NCI-H524 (cell line): Measurements from ENCODE around the gene LCTL.
"Not testable (repeated sequence)": the region's sequence is repeated elsewhere in the genome, so short reads cannot be mapped to it uniquely, and the experiment has no call there.

Experiments
- DNase-seq, 2 experiments: peaks; one replicate each; lab custom pipeline; 2025; lab: John Stamatoyannopoulos, UW

Gene LCTL

GRCh38 chr15:66503041-66503648, 62.7 kb downstream of the LCTL start:
- DNase-seq = not testable (repeated sequence)

DNA sequence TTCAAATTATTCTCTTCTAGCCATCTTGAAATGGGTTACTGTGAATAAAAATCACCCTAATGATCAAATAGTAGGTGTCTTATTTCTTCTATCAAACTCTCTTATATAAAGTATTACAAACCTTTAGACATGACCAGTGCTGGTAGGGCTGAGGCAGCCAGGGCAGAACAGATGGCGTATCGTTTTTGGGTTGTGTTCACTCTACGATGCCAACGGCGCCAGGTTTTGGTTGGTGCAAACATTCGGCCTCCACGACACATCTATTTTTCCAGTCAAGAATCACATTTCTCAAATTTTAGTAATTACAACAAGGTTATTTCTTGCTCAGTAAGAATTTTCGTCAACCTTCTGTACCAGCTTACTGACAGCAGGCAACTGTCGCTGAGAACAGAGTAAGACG, 63.3 kb downstream of the LCTL start:
- no peak for DNase-seq

DNA sequence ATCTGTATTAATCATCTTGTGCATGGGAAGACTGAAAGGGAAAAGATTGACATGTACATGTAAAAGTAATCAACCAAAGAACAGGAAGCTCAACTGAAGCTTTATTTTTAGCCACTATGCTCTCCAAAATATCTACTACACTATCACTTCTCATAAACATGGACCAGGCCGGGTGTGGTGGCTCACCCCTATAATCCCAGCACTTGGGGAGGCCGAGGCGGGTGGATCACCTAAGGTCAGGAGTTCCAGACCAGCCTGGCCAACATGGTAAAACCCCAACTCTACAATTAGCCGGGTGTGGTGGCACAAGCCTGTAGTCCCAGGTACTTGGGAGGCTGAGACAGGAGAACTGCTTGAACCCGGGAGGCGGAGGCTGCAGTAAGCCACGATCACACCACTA, 65.5 kb downstream of the LCTL start:
- not testable (repeated sequence) for DNase-seq

DNA sequence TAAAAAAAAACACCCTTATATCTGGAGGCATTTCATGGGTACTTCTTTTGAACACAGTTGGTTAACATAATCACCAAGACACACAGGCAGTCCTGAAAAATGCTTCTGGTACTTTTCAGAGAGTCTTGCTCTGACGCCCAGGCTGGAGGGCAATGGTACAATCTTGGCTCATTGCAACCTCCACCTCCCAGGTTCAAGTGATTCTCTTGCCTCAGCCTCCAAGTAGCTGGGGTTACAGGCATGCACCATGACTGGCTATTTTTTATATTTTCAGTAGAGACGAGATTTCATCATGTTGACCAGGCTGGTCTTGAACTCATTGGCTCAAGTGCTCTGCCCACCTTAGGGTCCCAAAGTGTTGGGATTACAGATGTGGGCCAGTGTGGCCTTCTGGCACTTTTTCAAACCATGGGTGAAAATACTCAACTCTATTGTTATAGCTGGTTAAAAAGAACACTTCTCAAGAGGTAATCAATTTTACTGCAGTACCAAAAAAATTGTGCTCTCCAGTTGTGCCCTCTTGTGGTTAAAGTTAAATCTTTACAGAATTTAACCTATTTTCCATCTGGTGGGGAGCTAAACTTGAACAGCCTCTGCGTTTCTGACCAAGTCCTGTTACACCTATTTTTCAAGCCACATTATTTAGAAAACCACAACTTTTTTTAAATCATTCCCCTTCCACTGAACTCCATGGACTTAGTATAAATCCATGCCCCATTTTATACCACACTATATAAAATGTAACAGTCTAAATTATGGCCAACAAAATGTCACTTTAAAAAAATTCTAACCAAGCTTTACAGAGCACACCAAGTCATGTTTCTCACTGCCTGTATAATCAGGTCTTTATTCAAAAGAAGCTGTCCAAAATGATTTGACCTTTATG, 67.1 kb downstream of the LCTL start:
- peak in 1 of 2 experiments; percentile 42 for DNase-seq
